Measurements from ENCODE around the gene CARS2. TPM values are rescaled to one million over a fixed set of nuclear protein-coding genes. Genes with fewer than 3 reads are reported as not detected.
"Not testable (repeated sequence)": the region's sequence is repeated elsewhere in the genome, so short reads cannot be mapped to it uniquely, and the experiment has no call there.

Gene CARS2
- total RNA-seq, 2 experiments from 2014 or later: 58.9 to 69.5 TPM

DNA sequence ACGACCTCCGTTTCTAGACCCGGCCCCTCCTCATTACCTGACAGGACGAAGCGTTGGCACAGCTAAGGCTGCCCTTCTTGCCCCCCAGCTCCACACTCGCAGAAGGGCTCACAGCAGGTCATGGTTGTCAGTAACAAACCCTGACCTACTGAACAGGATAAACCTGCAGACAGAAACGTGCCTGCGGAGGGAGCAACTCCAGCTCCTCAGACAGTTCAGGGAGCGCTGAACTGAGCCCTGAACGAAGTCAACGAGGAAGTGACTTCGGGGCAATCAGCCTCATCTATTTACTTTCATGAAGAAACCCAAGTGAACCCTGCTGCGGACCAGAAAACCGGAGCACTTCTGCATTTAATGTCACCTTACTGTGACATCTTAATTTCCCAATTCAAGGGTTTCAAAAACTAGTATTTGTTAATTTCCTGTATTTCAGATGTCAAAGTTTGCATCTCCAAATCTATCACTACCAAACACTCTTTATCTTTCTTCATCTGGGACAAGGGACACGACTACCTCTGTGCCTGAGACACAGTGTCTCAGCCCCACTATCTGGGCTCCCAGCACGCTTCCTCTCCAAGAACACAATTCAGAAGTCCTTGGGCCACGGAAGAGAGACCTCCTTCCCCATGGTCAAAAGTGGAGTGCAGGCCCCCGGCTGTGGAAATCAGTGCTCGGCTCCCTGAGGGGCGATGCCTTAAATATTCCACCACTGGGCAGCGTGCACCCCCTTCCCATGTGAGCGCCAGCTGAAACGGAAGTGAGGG lies 40.2 kb downstream of the CARS2 start:
- H3K27ac Mint-ChIP-seq: no peak overlapping the region
- H3K4me3 Mint-ChIP-seq: no peak overlapping the region
- CTCF ChIA-PET: interaction anchor here (1.3 kb wide), 1 partner anchor 12 kb away, joined by 3 read pairs; no protein-coding TSS in a partner anchor
- POLR2A ChIA-PET: no interaction called here
- no peak for DNase-seq
- no peaks in the 10 kb centered on the region for H3K9me3 Mint-ChIP-seq
- H3K27me3 Mint-ChIP-seq: no peaks in the 10 kb centered on the region
- H3K4me1 Mint-ChIP-seq: peaks cover 7% of the 10 kb centered on the region
- peaks cover 70% of the 10 kb centered on the region for H3K36me3 Mint-ChIP-seq (ENCODE audit: low read depth)

DNA sequence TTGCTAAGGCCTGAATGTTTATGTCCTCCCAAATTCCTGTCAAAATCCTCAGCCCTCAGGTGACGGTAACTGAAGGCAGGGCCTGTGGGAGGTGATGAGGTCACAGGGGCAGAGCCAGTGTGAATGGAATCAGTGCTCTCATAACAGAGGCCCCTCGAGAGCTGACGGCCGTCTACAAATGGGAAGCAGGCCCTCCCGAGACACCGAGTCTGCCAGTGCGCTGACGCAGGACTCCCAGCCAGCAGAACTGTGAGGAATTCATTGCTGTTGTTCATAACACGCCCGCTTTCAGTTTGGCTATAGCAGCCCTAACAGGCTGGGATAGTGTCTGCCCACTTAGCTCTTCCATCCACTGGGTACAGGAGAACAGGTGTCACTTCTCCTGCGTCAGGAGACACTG lies 41.2 kb downstream of the CARS2 start:
- no peaks in the 10 kb centered on the region for H3K27me3 Mint-ChIP-seq
- H3K4me3 Mint-ChIP-seq: no peak overlapping the region
- DNase-seq: no peak
- CTCF ChIA-PET: no interaction called here
- peaks cover 4% of the 10 kb centered on the region for H3K4me1 Mint-ChIP-seq
- peaks cover 5% of the 10 kb centered on the region for H3K9me3 Mint-ChIP-seq
- peaks cover 74% of the 10 kb centered on the region for H3K36me3 Mint-ChIP-seq (ENCODE audit: low read depth)
- POLR2A ChIA-PET: no interaction called here
- H3K27ac Mint-ChIP-seq: no peak overlapping the region

DNA sequence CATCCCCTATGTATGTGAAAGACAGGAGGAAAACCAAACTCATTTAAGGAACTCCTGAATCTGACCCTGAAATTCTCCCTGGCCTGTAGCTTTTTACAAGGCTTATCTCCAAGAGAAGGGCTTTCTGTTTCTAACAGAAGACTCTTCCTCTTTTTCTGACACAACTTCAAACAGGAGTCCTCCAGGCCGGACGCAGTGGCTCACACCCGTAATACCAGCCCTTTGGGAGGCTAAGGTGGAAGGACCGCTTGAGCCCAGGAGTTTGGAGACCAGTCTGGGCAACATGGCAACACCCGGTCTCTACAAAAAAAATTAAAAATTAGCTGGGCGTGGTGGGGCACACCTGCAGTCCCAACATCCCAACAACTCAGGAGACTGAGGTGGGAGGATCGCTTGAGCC lies 41.9 kb downstream of the CARS2 start:
- no peak overlapping the region for H3K27ac Mint-ChIP-seq
- peaks cover 5% of the 10 kb centered on the region for H3K9me3 Mint-ChIP-seq
- DNase-seq: no peak
- H3K36me3 Mint-ChIP-seq (ENCODE audit: low read depth): peaks cover 77% of the 10 kb centered on the region
- H3K4me1 Mint-ChIP-seq: peaks cover 6% of the 10 kb centered on the region
- POLR2A ChIA-PET: no interaction called here
- H3K4me3 Mint-ChIP-seq: no peak overlapping the region
- H3K27me3 Mint-ChIP-seq: no peaks in the 10 kb centered on the region
- CTCF ChIA-PET: interaction anchor here (0.5 kb wide), 1 partner anchor 214 kb away, joined by 3 read pairs; no protein-coding TSS in a partner anchor

DNA sequence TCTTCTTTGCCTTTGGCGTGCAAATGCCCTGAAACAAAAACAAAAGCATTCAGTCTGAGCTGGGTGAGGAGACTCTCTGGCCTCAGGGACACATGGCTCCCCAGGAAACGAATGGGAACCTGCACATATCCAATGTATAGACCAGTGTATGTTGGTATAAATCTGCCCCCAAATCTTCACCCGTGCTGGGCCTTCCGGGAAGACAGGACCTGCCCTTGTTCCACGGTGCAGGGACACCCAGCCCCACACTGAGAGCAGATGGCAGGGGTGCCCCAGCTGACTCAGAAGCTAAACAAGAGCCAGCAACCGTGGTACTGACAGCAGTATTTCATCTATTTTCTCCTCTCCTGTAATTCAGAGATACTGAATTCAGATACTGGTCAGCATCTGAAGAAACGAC lies 42.4 kb downstream of the CARS2 start:
- CTCF ChIA-PET: interaction anchor here (1.4 kb wide), 1 partner anchor 15 kb away, joined by 3 read pairs; no protein-coding TSS in a partner anchor
- Mint-ChIP-seq H3K36me3 (ENCODE audit: low read depth) (peaks cover 76% of the 10 kb centered on the region), H3K4me3 (no peak overlapping the region), H3K4me1 (peaks cover 8% of the 10 kb centered on the region), H3K27ac (no peak overlapping the region), H3K9me3 (peaks cover 5% of the 10 kb centered on the region), H3K27me3 (no peaks in the 10 kb centered on the region)
- no peak for DNase-seq
- POLR2A ChIA-PET: no interaction called here

DNA sequence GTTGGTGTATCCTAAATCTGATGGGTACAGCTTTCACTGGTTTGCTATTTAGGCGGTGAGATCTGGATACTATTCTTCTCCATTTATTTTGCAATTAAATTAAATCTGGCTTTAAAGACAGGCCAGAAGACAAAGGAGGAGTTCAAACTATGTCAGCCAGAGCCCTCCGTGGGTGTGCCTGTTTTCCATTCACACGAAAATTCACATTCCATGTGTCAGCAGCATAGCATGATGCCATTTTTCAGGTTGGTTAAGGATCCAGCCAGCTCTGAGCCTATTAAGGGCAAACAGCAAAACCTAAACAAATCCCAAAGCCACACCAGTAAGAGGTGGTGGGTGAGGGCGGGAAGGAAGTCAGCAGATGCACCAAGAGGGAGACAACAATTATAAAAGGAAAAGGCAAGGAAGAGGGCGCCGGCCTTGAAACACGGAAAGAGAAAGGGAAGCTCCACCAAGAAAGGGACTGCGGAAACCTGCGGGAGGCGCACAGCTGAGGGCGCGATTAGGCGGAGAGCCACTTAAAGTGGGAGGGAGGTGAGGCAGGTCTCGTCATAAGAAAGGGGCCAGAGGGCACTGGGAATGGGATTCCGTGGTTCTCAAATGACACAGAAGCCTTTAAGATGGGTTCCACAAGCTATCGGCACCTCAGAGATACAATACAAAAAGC lies 43.0 kb downstream of the CARS2 start:
- ChIA-PET POLR2A (no interaction called here), CTCF (interaction anchor here (1.4 kb wide), 1 partner anchor 14 kb away, joined by 3 read pairs; no protein-coding TSS in a partner anchor)
- H3K27me3 Mint-ChIP-seq: no peaks in the 10 kb centered on the region
- H3K4me3 Mint-ChIP-seq: no peak overlapping the region
- peaks cover 81% of the 10 kb centered on the region for H3K36me3 Mint-ChIP-seq (ENCODE audit: low read depth)
- no peak overlapping the region for H3K27ac Mint-ChIP-seq
- DNase-seq: no peak
- peaks cover 13% of the 10 kb centered on the region for H3K4me1 Mint-ChIP-seq
- peaks cover 8% of the 10 kb centered on the region for H3K9me3 Mint-ChIP-seq

DNA sequence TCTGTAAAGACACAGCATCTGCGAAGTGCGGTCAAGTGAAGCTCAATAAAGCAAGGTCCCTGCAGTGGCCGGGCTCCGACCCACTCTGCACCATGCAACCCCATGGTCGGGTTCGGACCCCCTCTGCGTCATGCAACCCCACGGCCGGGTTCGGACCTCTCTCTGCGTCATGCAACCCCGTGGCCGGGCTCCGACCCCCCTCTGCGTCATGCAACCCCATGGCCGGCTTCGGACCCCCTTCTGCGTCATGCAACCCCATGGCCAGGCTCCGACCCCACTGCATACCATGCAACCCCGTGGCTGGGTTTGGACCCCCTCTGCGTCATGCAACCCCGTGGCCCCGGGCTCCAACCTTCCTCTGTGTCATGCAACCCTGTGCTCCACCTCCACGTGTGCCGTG lies 43.8 kb downstream of the CARS2 start:
- Mint-ChIP-seq H3K4me3 (no peak overlapping the region), H3K27ac (no peak overlapping the region), H3K4me1 (peaks cover 22% of the 10 kb centered on the region), H3K9me3 (peaks cover 11% of the 10 kb centered on the region), H3K36me3 (ENCODE audit: low read depth) (peaks cover 84% of the 10 kb centered on the region), H3K27me3 (no peaks in the 10 kb centered on the region)
- no peak for DNase-seq
- ChIA-PET POLR2A (no interaction called here), CTCF (interaction anchor here (0.8 to 1.4 kb wide), 3 partner anchors 14 to 125 kb away, joined by 3 to 4 read pairs (median 3); no protein-coding TSS in a partner anchor)

DNA sequence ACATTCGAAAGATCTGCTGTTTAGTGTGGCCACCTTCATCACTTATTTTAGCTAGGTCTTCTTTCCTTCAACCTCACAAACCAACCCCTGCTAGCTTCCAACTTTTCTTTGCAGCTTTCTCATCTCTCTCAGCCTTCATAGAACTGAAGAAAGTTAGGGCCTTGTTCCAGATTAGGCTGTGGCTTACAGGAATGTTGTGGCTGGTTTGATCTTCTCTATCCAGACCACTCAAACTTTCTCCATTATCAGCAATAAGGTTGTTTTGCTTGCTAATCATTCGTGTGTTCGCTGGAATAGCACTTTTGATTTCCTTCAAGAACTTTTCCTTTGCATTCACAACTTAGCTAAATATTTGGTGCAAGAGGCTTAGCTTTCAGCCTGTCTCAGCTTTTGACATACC lies 44.7 kb downstream of the CARS2 start:
- H3K36me3 Mint-ChIP-seq (ENCODE audit: low read depth): peaks cover 77% of the 10 kb centered on the region
- peaks cover 23% of the 10 kb centered on the region for H3K4me1 Mint-ChIP-seq
- no peak overlapping the region for H3K4me3 Mint-ChIP-seq
- peaks cover 11% of the 10 kb centered on the region for H3K9me3 Mint-ChIP-seq
- no peak overlapping the region for H3K27ac Mint-ChIP-seq
- no peaks in the 10 kb centered on the region for H3K27me3 Mint-ChIP-seq
- POLR2A ChIA-PET: no interaction called here
- CTCF ChIA-PET: interaction anchor here (0.8 to 1.4 kb wide), 3 partner anchors 10 to 126 kb away, joined by 3 to 4 read pairs (median 4); no protein-coding TSS in a partner anchor
- no peak for DNase-seq

DNA sequence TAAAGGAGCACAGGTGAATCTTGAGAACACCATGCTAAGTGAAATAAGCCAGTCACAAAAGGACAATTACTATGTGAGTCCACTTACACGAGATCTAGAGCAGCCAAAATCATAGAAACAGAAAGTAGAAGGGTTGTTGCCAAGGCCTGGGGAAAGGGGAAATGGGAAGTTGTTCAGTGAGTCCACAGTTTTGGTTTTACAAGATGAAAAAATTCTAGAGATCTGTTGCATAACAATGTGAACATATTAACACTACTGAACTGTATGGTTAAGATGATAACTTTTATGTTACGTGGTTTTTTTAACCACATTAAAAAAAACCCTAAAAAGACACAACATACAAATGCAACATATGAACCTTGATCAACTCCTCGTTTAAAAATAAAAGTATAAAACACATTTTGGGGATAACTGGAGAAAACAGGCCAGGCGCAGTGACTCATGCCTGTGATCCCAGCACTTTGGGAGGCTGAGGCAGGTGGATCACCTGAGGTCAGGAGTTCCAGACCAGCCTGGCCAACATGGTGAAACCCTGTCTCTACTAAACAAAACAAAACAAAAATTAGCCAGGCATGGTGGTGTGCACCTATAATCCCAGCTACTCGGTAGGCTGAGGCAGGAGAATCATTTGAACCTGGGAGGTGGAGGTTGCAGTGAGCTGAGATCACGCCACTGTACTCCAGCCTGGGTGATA lies 47.6 kb downstream of the CARS2 start:
- Mint-ChIP-seq H3K36me3 (ENCODE audit: low read depth) (peaks cover 65% of the 10 kb centered on the region), H3K27ac (peak overlapping the region; percentile 1), H3K4me1 (peaks cover 25% of the 10 kb centered on the region), H3K9me3 (peaks cover 11% of the 10 kb centered on the region)
- DNase-seq, CTCF ChIA-PET, H3K4me3 Mint-ChIP-seq, H3K27me3 Mint-ChIP-seq, POLR2A ChIA-PET: not testable (repeated sequence)

DNA sequence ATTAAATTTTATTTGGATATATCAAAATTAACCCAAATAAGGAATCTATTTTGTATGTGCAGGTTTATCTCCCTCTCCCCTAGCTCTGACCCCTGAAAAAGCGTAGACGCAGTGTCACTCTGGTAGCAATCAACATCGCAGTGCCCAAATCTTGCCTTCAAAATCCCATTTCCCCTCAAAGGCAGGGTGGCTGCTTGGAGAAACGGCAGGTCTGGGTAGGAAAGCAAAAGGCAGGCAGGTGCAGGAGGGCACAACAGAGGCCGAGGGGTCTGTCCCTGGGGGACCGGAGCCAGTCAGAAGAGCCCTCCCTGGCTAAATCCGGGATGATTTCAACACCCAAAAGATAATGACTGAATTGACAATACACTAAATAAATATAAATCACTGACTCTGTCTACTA lies 48.7 kb downstream of the CARS2 start:
- CTCF ChIA-PET: interaction anchor here (0.7 kb wide), 1 partner anchor 278 kb away, joined by 3 read pairs; no protein-coding TSS in a partner anchor

DNA sequence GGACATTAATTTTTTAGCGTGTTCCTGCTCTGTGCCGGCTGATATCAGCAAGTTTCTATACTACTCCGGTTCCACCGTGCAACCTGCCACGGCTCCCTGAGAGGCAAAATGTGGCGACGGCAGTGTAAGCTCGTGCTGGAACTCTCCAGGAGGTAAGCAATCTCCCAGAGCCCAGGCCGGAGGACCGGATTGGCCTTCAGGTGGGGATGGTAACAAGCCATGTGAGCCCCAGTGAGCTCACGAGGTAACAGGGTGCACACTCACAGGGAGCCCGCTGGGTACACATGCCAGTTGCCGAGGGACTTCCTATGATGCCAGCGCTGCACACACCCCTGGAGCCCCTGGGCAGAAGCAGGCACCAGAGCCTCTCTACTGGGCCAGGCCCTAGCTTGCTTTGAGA lies 52.1 kb downstream of the CARS2 start:
- Mint-ChIP-seq H3K27me3 (no peaks in the 10 kb centered on the region), H3K27ac (no peak overlapping the region), H3K4me1 (peaks cover 21% of the 10 kb centered on the region), H3K36me3 (ENCODE audit: low read depth) (peaks cover 31% of the 10 kb centered on the region), H3K9me3 (peaks cover 6% of the 10 kb centered on the region), H3K4me3 (no peak overlapping the region)
- CTCF ChIA-PET: interaction anchor here (1.1 kb wide), 1 partner anchor 12 kb away, joined by 3 read pairs; no protein-coding TSS in a partner anchor
- POLR2A ChIA-PET: no interaction called here
- DNase-seq: no peak

More for the DNA sequence above, 48.7 kb downstream of the CARS2 start:
- no peaks in the 10 kb centered on the region for H3K27me3 Mint-ChIP-seq
- H3K9me3 Mint-ChIP-seq: peaks cover 11% of the 10 kb centered on the region
- H3K4me1 Mint-ChIP-seq: peaks cover 25% of the 10 kb centered on the region
- H3K27ac Mint-ChIP-seq: no peak overlapping the region
- no peak for DNase-seq
- POLR2A ChIA-PET: no interaction called here
- H3K36me3 Mint-ChIP-seq (ENCODE audit: low read depth): peaks cover 53% of the 10 kb centered on the region
- no peak overlapping the region for H3K4me3 Mint-ChIP-seq

DNA sequence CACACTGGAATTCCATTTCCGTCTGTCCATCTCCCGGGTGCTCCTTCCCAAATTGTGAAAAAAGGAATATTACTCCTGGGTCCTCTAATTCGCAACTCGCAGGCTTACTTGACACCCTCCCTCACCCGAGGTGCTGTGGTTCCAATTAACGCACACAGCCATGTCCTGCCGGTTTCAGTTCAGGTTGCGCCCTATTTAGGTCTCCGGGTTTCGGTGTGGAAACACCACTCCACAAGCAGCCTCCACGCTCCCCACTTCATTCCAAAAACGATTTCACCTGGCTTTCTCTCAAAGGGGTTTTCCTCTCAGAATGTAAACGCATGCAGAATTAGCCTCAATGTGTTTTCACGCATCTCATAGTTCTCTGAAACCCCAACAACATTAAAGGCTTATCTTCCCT lies 52.6 kb downstream of the CARS2 start:
- ChIA-PET CTCF (interaction anchor here (1.1 kb wide), 1 partner anchor 12 kb away, joined by 3 read pairs; no protein-coding TSS in a partner anchor), POLR2A (no interaction called here)
- Mint-ChIP-seq H3K36me3 (ENCODE audit: low read depth) (peaks cover 26% of the 10 kb centered on the region), H3K4me1 (peaks cover 16% of the 10 kb centered on the region), H3K27ac (no peak overlapping the region), H3K27me3 (no peaks in the 10 kb centered on the region), H3K4me3 (no peak overlapping the region), H3K9me3 (peaks cover 6% of the 10 kb centered on the region)
- no peak for DNase-seq

DNA sequence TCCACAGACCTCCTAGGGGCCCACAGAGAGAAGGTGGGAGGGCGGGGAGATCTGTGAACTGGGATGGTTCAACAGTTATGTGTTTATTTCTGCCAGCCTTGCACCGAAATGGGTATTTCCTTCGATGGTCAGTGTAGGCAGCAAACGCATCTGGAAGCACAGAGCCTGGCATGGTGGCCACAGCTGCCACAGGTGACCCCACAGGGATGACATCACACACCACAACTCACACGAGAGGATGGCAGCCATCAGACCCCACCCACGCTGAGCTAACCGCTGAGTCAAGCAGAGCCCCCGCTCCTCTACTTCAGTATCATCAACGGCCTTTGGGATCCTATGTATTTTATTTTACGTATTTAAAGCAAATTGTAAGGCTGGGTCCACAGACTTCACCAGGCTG lies 53.2 kb downstream of the CARS2 start:
- no peak overlapping the region for H3K27ac Mint-ChIP-seq
- H3K9me3 Mint-ChIP-seq: peaks cover under 1% of the 10 kb centered on the region
- H3K4me1 Mint-ChIP-seq: peaks cover 11% of the 10 kb centered on the region
- H3K27me3 Mint-ChIP-seq: no peaks in the 10 kb centered on the region
- peaks cover 21% of the 10 kb centered on the region for H3K36me3 Mint-ChIP-seq (ENCODE audit: low read depth)
- no peak overlapping the region for H3K4me3 Mint-ChIP-seq
- ChIA-PET CTCF (no interaction called here), POLR2A (no interaction called here)
- no peak for DNase-seq

All from activated CD4-positive, alpha-beta T cell treated with anti-CD3 and anti-CD28 coated beads, Interleukin-2, amount 10 ng/mL, durations not matched to agents 7 days and 5 days (primary cell).